Smooth muscle cell (in vitro differentiated cells): ENCODE data around the gene IPO11. TPM values are rescaled to one million over a fixed set of nuclear protein-coding genes. Genes with fewer than 3 reads are reported as not detected.

Experiments
- DNase-seq: peaks from one replicate; lab custom pipeline; 2025; ENCODE audit not compliant: unreplicated experiment; lab: John Stamatoyannopoulos, UW
- H2AFZ ChIP-seq: fragments of 200-600 bp; sonication (generic); 2 replicates; pipeline ENCODE4 v1.6.0; 2016; ENCODE audit warnings: antibody characterized with exemption, low read depth, mild to moderate bottlenecking
- H3F3A ChIP-seq: fragments of 200-600 bp; sonication (generic); 2 replicates; pipeline ENCODE4 v1.6.0; 2017; ENCODE audit warnings: antibody characterized with exemption, low read depth
- H3K27ac ChIP-seq: fragments of 200-600 bp; sonication (generic); 2 replicates; pipeline ENCODE4 v1.5.1; 2016; ENCODE audit warnings: low read depth, mild to moderate bottlenecking
- H3K27me3 ChIP-seq: fragments of 200-600 bp; sonication (generic); 2 replicates; pipeline ENCODE4 v1.6.1; 2016; ENCODE audit warnings: low read depth, mild to moderate bottlenecking
- H3K36me3 ChIP-seq: fragments of 200-600 bp; sonication (generic); 2 replicates; pipeline ENCODE4 v1.5.1; 2016; ENCODE audit warnings: low read depth
- H3K4me1 ChIP-seq: fragments of 200-600 bp; sonication (generic); 2 replicates; pipeline ENCODE4 v1.5.1; 2016; ENCODE audit warnings: low read depth
- H3K4me2 ChIP-seq: fragments of 200-600 bp; sonication (generic); 2 replicates; pipeline ENCODE4 v1.6.0; 2016; ENCODE audit warnings: mild to moderate bottlenecking
- H3K4me3 ChIP-seq: fragments of 200-600 bp; sonication (generic); 2 replicates; pipeline ENCODE4 v1.5.1; 2016; ENCODE audit warnings: mild to moderate bottlenecking
- H3K79me2 ChIP-seq: fragments of 200-600 bp; sonication (generic); 2 replicates; pipeline ENCODE4 v1.6.0; 2016; ENCODE audit warnings: low read depth, mild to moderate bottlenecking
- H3K9ac ChIP-seq: fragments of 200-600 bp; sonication (generic); 2 replicates; pipeline ENCODE4 v1.6.0; 2016; ENCODE audit warnings: low read depth
- H3K9me3 ChIP-seq: fragments of 200-600 bp; sonication (generic); replicated peaks from 2 replicates; pipeline ENCODE4 v1.5.1; 2016; ENCODE audit warnings: low read depth
- H4K20me1 ChIP-seq: fragments of 200-600 bp; sonication (generic); 2 replicates; pipeline ENCODE4 v1.6.0; 2016; ENCODE audit warnings: low read depth
- WGBS: methylation state at CpG from one replicate; pipeline ENCODE4 v1.1.7; 2016; ENCODE audit warnings: low lambda C conversion rate; 5-methylcytosine and 5-hydroxymethylcytosine counted together
- polyA plus RNA-seq: library from polyadenylated mRNA; unstranded; fragments of >200 nt; fragmentation: Nextera tagmentation; extraction: Ambion mirVana; gene quantifications from 2 replicates; pipeline ENCODE4 v1.2.1, GENCODE V29; 2016
- total RNA-seq: library from RNA; depleted of rRNA; stranded (reverse); fragments of >200 nt; gene quantifications from 2 replicates; pipeline ENCODE4 v1.2.3, GENCODE V29; 2014
- TF ChIP-seq, protein P1 (sequence below): fragments of 200-600 bp; sonication (generic); IDR thresholded peaks from 2 replicates; pipeline ENCODE4 v1.5.1; 2017; ENCODE audit warnings: borderline replicate concordance, mild to moderate bottlenecking, antibody characterized with exemption; ENCODE audit not compliant: insufficient read depth, poor library complexity, severe bottlenecking

Gene IPO11
- total and polyA plus RNA-seq, 2 experiments from 2014 or later: 9.3 to 31.8 TPM

DNA sequence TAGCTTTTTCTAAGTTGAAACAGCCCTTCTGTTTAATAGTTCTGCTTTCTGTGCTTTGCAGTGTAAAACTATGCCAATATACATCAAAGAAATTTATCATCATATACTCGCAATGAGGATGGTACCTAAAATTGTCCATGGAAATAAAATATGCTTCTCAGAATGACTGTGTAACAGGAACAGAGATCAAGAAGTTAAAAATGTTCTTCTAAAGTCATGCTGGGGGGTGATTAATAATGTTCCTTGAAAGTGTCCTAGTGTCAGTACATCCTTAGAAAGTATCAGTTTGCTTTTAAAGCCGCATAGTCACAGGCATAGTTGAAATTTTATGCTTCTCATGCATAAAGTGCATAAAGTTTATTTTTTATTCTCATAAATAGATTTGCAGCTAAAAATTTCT lies 162.0 kb downstream of the IPO11 start:
- Histone ChIP-seq H3K4me1 (peaks cover 10% of the 10 kb centered on the region), H2AFZ (no peak overlapping the region), H3K4me3 (no peak overlapping the region), H3K27ac (no peak overlapping the region), H3K9ac (no peak overlapping the region), H4K20me1 (no peaks in the 10 kb centered on the region), H3K36me3 (no peaks in the 10 kb centered on the region), H3K9me3 (no peaks in the 10 kb centered on the region), H3K27me3 (no peaks in the 10 kb centered on the region), H3K79me2 (no peaks in the 10 kb centered on the region), H3K4me2 (no peak overlapping the region), H3F3A (no peaks in the 10 kb centered on the region)
- TF ChIP-seq, protein P1, sequence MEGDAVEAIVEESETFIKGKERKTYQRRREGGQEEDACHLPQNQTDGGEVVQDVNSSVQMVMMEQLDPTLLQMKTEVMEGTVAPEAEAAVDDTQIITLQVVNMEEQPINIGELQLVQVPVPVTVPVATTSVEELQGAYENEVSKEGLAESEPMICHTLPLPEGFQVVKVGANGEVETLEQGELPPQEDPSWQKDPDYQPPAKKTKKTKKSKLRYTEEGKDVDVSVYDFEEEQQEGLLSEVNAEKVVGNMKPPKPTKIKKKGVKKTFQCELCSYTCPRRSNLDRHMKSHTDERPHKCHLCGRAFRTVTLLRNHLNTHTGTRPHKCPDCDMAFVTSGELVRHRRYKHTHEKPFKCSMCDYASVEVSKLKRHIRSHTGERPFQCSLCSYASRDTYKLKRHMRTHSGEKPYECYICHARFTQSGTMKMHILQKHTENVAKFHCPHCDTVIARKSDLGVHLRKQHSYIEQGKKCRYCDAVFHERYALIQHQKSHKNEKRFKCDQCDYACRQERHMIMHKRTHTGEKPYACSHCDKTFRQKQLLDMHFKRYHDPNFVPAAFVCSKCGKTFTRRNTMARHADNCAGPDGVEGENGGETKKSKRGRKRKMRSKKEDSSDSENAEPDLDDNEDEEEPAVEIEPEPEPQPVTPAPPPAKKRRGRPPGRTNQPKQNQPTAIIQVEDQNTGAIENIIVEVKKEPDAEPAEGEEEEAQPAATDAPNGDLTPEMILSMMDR: no peak
- DNase-seq: no peak
- WGBS: 95% methylated on average over 2 of the region's 2 CpGs

DNA sequence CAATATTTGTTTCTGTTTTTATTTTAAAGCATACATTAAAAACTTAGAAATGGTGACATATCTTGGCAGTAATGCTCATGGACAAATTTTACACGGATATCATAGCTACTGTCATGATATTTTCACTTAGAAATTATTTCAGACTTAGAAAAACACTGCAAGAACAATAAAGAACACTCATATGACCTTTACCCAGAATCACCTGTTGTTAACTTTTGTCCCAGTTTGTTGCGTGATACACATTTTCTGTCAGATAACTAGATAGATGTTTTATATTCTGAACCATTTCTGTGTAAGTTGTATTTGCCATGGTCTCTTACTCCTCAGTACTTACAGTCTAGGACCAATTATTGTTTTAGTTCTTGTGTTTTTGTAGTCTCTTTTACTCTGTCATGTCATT lies 162.5 kb downstream of the IPO11 start:
- WGBS: 92% methylated on average over 2 of the region's 2 CpGs
- Histone ChIP-seq H4K20me1 (no peaks in the 10 kb centered on the region), H3K27me3 (no peaks in the 10 kb centered on the region), H3K79me2 (no peaks in the 10 kb centered on the region), H2AFZ (no peak overlapping the region), H3K4me3 (no peak overlapping the region), H3K9ac (no peak overlapping the region), H3F3A (no peaks in the 10 kb centered on the region), H3K27ac (no peak overlapping the region), H3K9me3 (no peaks in the 10 kb centered on the region), H3K36me3 (no peaks in the 10 kb centered on the region), H3K4me2 (no peak overlapping the region), H3K4me1 (peaks cover 10% of the 10 kb centered on the region)
- TF ChIP-seq, protein P1: no peak
- no peak for DNase-seq

- Histone ChIP-seq H3K4me3 (no peak overlapping the region), H4K20me1 (no peaks in the 10 kb centered on the region), H3K9me3 (no peaks in the 10 kb centered on the region), H3K27me3 (no peaks in the 10 kb centered on the region), H3K36me3 (no peaks in the 10 kb centered on the region), H3F3A (no peaks in the 10 kb centered on the region), H3K4me1 (peaks cover 10% of the 10 kb centered on the region), H3K27ac (no peak overlapping the region), H3K79me2 (no peaks in the 10 kb centered on the region), H3K4me2 (no peak overlapping the region), H3K9ac (no peak overlapping the region), H2AFZ (no peak overlapping the region)
- WGBS: 100% methylated on average over 1 of the region's 1 CpG
- no peak for DNase-seq
- TF ChIP-seq, protein P1: no peak
These were observed 162.9 kb downstream of the IPO11 start for GRCh38 chr5:62575489-62575888.

GRCh38 chr5:62576570-62577170 lies 164.1 kb downstream of the IPO11 start:
- Histone ChIP-seq H3F3A (no peaks in the 10 kb centered on the region), H3K9ac (no peak overlapping the region), H3K4me2 (no peak overlapping the region), H3K27me3 (no peaks in the 10 kb centered on the region), H3K9me3 (no peaks in the 10 kb centered on the region), H3K4me3 (no peak overlapping the region), H3K27ac (no peak overlapping the region), H3K4me1 (peaks cover 10% of the 10 kb centered on the region), H4K20me1 (no peaks in the 10 kb centered on the region), H3K79me2 (no peaks in the 10 kb centered on the region), H2AFZ (no peak overlapping the region), H3K36me3 (no peaks in the 10 kb centered on the region)
- TF ChIP-seq, protein P1: no peak
- no peak for DNase-seq
- WGBS: 97% methylated on average over 4 of the region's 4 CpGs
